PFSK-1 (cell line): Measurements from ENCODE around the gene UBR4.

Source experiments
- FOXP2 ChIP-seq: optimal IDR thresholded peaks from 2 replicates; pipeline ENCODE3; 2011; ENCODE audit warnings: borderline replicate concordance, control low read depth, inconsistent platforms; ENCODE audit not compliant: insufficient read depth; ENCODE audit errors: extremely low read length, extremely low read depth
- POLR2AphosphoS5 ChIP-seq: IDR thresholded peaks from 2 replicates; pipeline ENCODE4 v1.6.1; 2012; ENCODE audit warnings: low read depth, mild to moderate bottlenecking, control low read depth, low read length, moderate library complexity
- SIN3A ChIP-seq: IDR thresholded peaks from 2 replicates; pipeline ENCODE4 v1.6.1; 2012; ENCODE audit warnings: mild to moderate bottlenecking, low read length, moderate library complexity, borderline replicate concordance; ENCODE audit not compliant: insufficient read depth
- TAF1 ChIP-seq: IDR thresholded peaks from 2 replicates; pipeline ENCODE4 v1.6.1; 2012; ENCODE audit warnings: low read length, control low read depth, borderline replicate concordance; ENCODE audit not compliant: insufficient read depth
- TF ChIP-seq, protein P1 (sequence below), 2 experiments: IDR thresholded peaks; 2 replicates each; pipeline versions ENCODE4 v1.6.1 to v1.8.0; 2011 to 2012; ENCODE audit warnings: low read depth in 2 of 2, low read length in 2 of 2, control low read depth in 1 of 2, inconsistent platforms in 1 of 2, mild to moderate bottlenecking in 1 of 2, moderate library complexity in 1 of 2; ENCODE audit not compliant: insufficient read depth in 1 of 2

Gene UBR4

GRCh38 chr1:19160831-19161230, 49.2 kb downstream of the UBR4 start:
- TF ChIP-seq, protein P1, sequence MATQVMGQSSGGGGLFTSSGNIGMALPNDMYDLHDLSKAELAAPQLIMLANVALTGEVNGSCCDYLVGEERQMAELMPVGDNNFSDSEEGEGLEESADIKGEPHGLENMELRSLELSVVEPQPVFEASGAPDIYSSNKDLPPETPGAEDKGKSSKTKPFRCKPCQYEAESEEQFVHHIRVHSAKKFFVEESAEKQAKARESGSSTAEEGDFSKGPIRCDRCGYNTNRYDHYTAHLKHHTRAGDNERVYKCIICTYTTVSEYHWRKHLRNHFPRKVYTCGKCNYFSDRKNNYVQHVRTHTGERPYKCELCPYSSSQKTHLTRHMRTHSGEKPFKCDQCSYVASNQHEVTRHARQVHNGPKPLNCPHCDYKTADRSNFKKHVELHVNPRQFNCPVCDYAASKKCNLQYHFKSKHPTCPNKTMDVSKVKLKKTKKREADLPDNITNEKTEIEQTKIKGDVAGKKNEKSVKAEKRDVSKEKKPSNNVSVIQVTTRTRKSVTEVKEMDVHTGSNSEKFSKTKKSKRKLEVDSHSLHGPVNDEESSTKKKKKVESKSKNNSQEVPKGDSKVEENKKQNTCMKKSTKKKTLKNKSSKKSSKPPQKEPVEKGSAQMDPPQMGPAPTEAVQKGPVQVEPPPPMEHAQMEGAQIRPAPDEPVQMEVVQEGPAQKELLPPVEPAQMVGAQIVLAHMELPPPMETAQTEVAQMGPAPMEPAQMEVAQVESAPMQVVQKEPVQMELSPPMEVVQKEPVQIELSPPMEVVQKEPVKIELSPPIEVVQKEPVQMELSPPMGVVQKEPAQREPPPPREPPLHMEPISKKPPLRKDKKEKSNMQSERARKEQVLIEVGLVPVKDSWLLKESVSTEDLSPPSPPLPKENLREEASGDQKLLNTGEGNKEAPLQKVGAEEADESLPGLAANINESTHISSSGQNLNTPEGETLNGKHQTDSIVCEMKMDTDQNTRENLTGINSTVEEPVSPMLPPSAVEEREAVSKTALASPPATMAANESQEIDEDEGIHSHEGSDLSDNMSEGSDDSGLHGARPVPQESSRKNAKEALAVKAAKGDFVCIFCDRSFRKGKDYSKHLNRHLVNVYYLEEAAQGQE (IDR thresholded peaks at IDR 0.05; ENCODE audit: insufficient read depth in 1 of 2, low read depth in 2 of 2, low read length in 2 of 2), result no peak
- TF ChIP-seq FOXP2, result no peak
- no peak for TF ChIP-seq TAF1
- no peak for TF ChIP-seq SIN3A
- TF ChIP-seq POLR2AphosphoS5, result no peak

- TF ChIP-seq TAF1, result no peak
- TF ChIP-seq, protein P1 (IDR thresholded peaks at IDR 0.05; ENCODE audit: insufficient read depth in 1 of 2, low read depth in 2 of 2, low read length in 2 of 2), result no peak
- no peak for TF ChIP-seq SIN3A
- TF ChIP-seq POLR2AphosphoS5, result no peak
- no peak for TF ChIP-seq FOXP2
Observed at GRCh38 chr1:19157653-19158052, 52.4 kb downstream of the UBR4 start.

GRCh38 chr1:19156676-19157075, 53.4 kb downstream of the UBR4 start:
- no peak for TF ChIP-seq FOXP2
- no peak for TF ChIP-seq SIN3A

DNA sequence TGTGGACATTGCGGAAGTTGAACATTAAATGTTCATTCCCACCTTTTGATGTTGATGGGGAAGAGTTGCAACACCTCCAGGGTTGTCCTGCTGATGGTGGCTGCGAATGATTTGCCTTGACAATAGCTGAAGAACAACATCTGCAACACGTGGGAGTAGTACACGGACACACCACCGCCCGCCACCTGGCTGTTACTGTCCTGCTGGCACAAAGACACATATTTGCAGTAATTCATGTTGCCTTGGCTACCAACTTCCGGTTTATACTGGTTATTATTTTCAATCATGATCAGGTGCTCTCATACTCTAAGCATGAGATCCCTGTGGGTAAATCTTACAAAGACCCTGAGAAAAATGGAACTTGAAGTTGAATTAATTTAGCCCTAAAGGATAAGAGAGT, 55.2 kb downstream of the UBR4 start:
- TF ChIP-seq SIN3A, result no peak
- no peak for TF ChIP-seq POLR2AphosphoS5
- TF ChIP-seq, protein P1 (IDR thresholded peaks at IDR 0.05; ENCODE audit: insufficient read depth in 1 of 2, low read depth in 2 of 2, low read length in 2 of 2), result no peak
- no peak for TF ChIP-seq TAF1
- no peak for TF ChIP-seq FOXP2

DNA sequence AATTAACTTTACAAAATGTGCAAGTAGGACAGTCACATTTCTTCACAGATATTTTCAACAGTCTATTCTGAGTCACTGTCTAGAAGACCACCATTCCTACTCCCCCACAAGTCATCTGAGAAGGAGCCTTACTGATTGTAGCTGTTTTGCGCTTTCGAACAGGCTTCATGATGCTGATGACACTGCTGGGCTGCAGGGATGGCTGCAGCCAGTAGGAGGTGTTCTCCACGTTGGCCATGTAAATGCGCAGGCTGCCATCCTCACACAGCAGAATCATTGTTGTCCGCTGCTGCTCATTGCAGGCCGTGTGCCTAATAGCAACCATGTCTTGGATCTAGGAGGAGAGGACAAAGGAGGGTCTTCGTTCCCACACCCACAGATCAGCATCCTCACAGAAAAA, 56.9 kb downstream of the UBR4 start:
- TF ChIP-seq SIN3A (no peak), TAF1 (no peak), FOXP2 (no peak), POLR2AphosphoS5 (no peak)
- TF ChIP-seq, protein P1 (IDR thresholded peaks at IDR 0.05; ENCODE audit: insufficient read depth in 1 of 2, low read depth in 2 of 2, low read length in 2 of 2), result no peak

DNA sequence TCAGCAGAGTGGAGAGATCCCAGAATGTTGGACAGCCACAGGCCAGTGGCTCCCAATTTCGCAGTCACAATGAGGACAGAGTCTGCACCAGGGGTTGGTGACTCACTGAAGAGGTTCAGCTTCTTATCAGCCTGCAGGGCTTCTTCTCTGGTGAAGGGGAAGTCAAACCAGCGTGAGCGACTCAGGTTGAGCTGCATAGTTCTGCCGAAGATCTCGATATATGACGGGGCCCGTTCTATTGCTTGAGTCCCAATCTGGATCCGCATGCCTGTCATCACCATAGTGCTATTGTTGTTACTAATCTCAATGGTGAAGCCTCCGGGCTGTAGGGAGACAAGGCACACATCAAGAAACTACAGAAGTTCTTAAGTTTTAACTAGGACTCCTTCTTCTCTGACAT, 58.5 kb downstream of the UBR4 start:
- TF ChIP-seq FOXP2, result no peak
- TF ChIP-seq POLR2AphosphoS5, result no peak
- TF ChIP-seq, protein P1 (IDR thresholded peaks at IDR 0.05; ENCODE audit: insufficient read depth in 1 of 2, low read depth in 2 of 2, low read length in 2 of 2), result no peak
- TF ChIP-seq SIN3A, result no peak
- TF ChIP-seq TAF1, result no peak
